Heart left ventricle (tissue), 13 donors: Measurements from ENCODE around the gene NFE2L3.
"Not testable (repeated sequence)": the region's sequence is repeated elsewhere in the genome, so short reads cannot be mapped to it uniquely, and the experiment has no call there.

Source experiments
- CTCF ChIP-seq, 12 donors: fragments of 200-600 bp; sonication (generic) in 4 of 12; IDR thresholded peaks; one replicate each; pipeline versions ENCODE4 v1.5.0 to v1.8.0; 2018 to 2022; ENCODE audit warnings: antibody characterized with exemption in 12 of 12, mild to moderate bottlenecking in 5 of 12
- POLR2A ChIP-seq, 2 donors: fragments of 450-650 bp; IDR thresholded peaks; one replicate each; pipeline ENCODE4 v1.6.1; 2017; ENCODE audit warnings: antibody characterized with exemption in 2 of 2, mild to moderate bottlenecking in 2 of 2, moderate library complexity in 2 of 2
- donor health status: ischemic (EF 13 %, LVEDD 7.1; RV severe dilation, severe dysfunction).
- donor health status: DM: no; HTN: yes; CAD: no.
- donor health status: DM: no; HTN: no; CAD: no.
- donor health status: ischemic (EF 25% LVEDD 6.9; RV normal size, moderate dysfunction).
- donor health status: ischemic (EF 25% LVEDD 5.7; RV mildly dilated, moderate dysfunction).
- donor health status: ischemic (EF 35%, LVEDD 5.7; RV mildly dilated, moderate dysfunction).
- donor health status: nonischemic (EF 11% LVEDD 7.7; RV severe dilation, severe dysfunction).
- donor health status: DM: yes; HTN: yes; CAD: no.
- donor health status: PGD.
- donor health status: ischemic (EF 29% LVEDD 5.4; RV normal size, mild dysfunction).
- donor health status: nonischemic (EF 23%, LVEDD 6.1; RV moderate dilation, normal function).

GRCh38 chr7:26147646-26148306 lies 4.2 kb upstream of the NFE2L3 start:
- TF ChIP-seq CTCF, POLR2A (IDR thresholded peaks at IDR 0.05): not testable (repeated sequence)
